ENCODE measurements around the gene NXPE4.
"Not testable (repeated sequence)": the region's sequence is repeated elsewhere in the genome, so short reads cannot be mapped to it uniquely, and the experiment has no call there.

The NXPE4 gene

GRCh38 chr11:114610984-114611944 lies 15.7 kb upstream of the NXPE4 start:
- H3K4me3 ChIP-seq (ENCODE audit: low read depth, low read length): no peak overlapping the region

GRCh38 chr11:114610550-114610949 lies 15.0 kb upstream of the NXPE4 start:
- H3K4me3 ChIP-seq (ENCODE audit: low read depth, low read length): no peak overlapping the region

- no peak overlapping the region for H3K4me3 ChIP-seq (ENCODE audit: low read depth, low read length)
These were observed 13.8 kb upstream of the NXPE4 start for GRCh38 chr11:114609429-114609828.

- not testable (repeated sequence) for H3K4me3 ChIP-seq (ENCODE audit: low read depth, low read length)
These were observed 13.0 kb upstream of the NXPE4 start for GRCh38 chr11:114608605-114609004.

- no peak overlapping the region for H3K4me3 ChIP-seq (ENCODE audit: low read depth, low read length)
These were observed 12.3 kb upstream of the NXPE4 start for GRCh38 chr11:114607753-114608459.

GRCh38 chr11:114606802-114607075 lies 11.2 kb upstream of the NXPE4 start:
- H3K4me3 ChIP-seq (ENCODE audit: low read depth, low read length): not testable (repeated sequence)

- H3K4me3 ChIP-seq (ENCODE audit: low read depth, low read length): no peak overlapping the region
These were observed 10.6 kb upstream of the NXPE4 start for GRCh38 chr11:114606003-114606801.

GRCh38 chr11:114605370-114605769 lies 9.8 kb upstream of the NXPE4 start:
- H3K4me3 ChIP-seq (ENCODE audit: low read depth, low read length): no peak overlapping the region

- H3K4me3 ChIP-seq (ENCODE audit: low read depth, low read length): no peak overlapping the region
These were observed 9.3 kb upstream of the NXPE4 start for GRCh38 chr11:114604886-114605285.

GRCh38 chr11:114604179-114604813 lies 8.7 kb upstream of the NXPE4 start:
- H3K4me3 ChIP-seq (ENCODE audit: low read depth, low read length): no peak overlapping the region

- H3K4me3 ChIP-seq (ENCODE audit: low read depth, low read length): not testable (repeated sequence)
These were observed 7.6 kb upstream of the NXPE4 start for GRCh38 chr11:114603151-114603550.

GRCh38 chr11:114598461-114598860 lies 2.9 kb upstream of the NXPE4 start:
- H3K4me3 ChIP-seq (ENCODE audit: low read depth, low read length): no peak overlapping the region

- H3K4me3 ChIP-seq (ENCODE audit: low read depth, low read length): no peak overlapping the region
These were observed 761 bp upstream of the NXPE4 start for GRCh38 chr11:114596175-114596919.

GRCh38 chr11:114594703-114595102 lies 883 bp downstream of the NXPE4 start:
- H3K4me3 ChIP-seq (ENCODE audit: low read depth, low read length): no peak overlapping the region

GRCh38 chr11:114587398-114587953 lies 8.1 kb downstream of the NXPE4 start:
- no peak overlapping the region for H3K4me3 ChIP-seq (ENCODE audit: low read depth, low read length)

- no peak overlapping the region for H3K4me3 ChIP-seq (ENCODE audit: low read depth, low read length)
These were observed 8.8 kb downstream of the NXPE4 start for GRCh38 chr11:114586797-114587196.

- no peak overlapping the region for H3K4me3 ChIP-seq (ENCODE audit: low read depth, low read length)
These were observed 23.9 kb downstream of the NXPE4 start for GRCh38 chr11:114571712-114572111.

- H3K4me3 ChIP-seq (ENCODE audit: low read depth, low read length): no peak overlapping the region
These were observed 25.8 kb downstream of the NXPE4 start for GRCh38 chr11:114569801-114570200.

GRCh38 chr11:114566276-114566675 lies 29.3 kb downstream of the NXPE4 start:
- H3K4me3 ChIP-seq (ENCODE audit: low read depth, low read length): no peak overlapping the region

- H3K4me3 ChIP-seq (ENCODE audit: low read depth, low read length): no peak overlapping the region
These were observed 30.8 kb downstream of the NXPE4 start for GRCh38 chr11:114564831-114565230.

All from iPS-11a (cell line).